WTC11 (cell line): Measurements from ENCODE around the gene ATG16L1. TPM values are rescaled to one million over a fixed set of nuclear protein-coding genes. Genes with fewer than 3 reads are reported as not detected.

ENCODE experiments used
- ATAC-seq: fragments of 200-7000 bp; cut with Tn5 transposase; 2 replicates; pipeline ENCODE4 v1.10.0; 2021; ENCODE audit warnings: mild to moderate bottlenecking, moderate library complexity
- CTCF ChIA-PET: fragments of 300-600 bp; sonication (Branson Sonifier 250); formaldehyde crosslinking; loops from one replicate; lab custom pipeline; 2021; ENCODE audit warnings: antibody characterized with exemption; lab: Charles Lee
- POLR2A ChIA-PET: fragments of 350-600 bp; sonication (Branson Sonifier 250); formaldehyde crosslinking; loops from one replicate; lab custom pipeline; 2021; ENCODE audit warnings: antibody characterized with exemption; lab: Charles Lee
- DNase-seq: peaks from one replicate; pipeline ENCODE4 v3.0.0; 2021; ENCODE audit warnings: low spot score
- H3K27ac Mint-ChIP-seq: 2 replicates; pipeline ENCODE4 v1.8.0; 2021; ENCODE audit warnings: mixed read lengths
- H3K27me3 Mint-ChIP-seq: 2 replicates; pipeline ENCODE4 v1.8.0; 2021; ENCODE audit warnings: low read depth, mild to moderate bottlenecking, moderate library complexity, mixed read lengths
- H3K36me3 Mint-ChIP-seq: 2 replicates; pipeline ENCODE4 v1.8.0; 2021; ENCODE audit warnings: mixed read lengths
- H3K4me1 Mint-ChIP-seq: 2 replicates; pipeline ENCODE4 v1.8.0; 2022; ENCODE audit warnings: mixed read lengths
- H3K4me3 Mint-ChIP-seq: 2 replicates; pipeline ENCODE4 v1.8.0; 2021; ENCODE audit warnings: mild to moderate bottlenecking, moderate library complexity, mixed read lengths
- H3K9me3 Mint-ChIP-seq: 2 replicates; pipeline ENCODE4 v1.8.0; 2021; ENCODE audit warnings: mixed read lengths
- CBFB ChIP-seq: sonication (generic); formaldehyde crosslinking; IDR thresholded peaks from 2 replicates; pipeline ENCODE4 v1.8.1; 2022; ENCODE audit warnings: mild to moderate bottlenecking, low read depth, missing genetic modification reagents
- CDX4 ChIP-seq: fragments of 250-450 bp; sonication (Bioruptor Pico); IDR thresholded peaks from 2 replicates; pipeline ENCODE4 v1.9.0; 2021; ENCODE audit warnings: moderate library complexity, mild to moderate bottlenecking, inconsistent platforms, borderline replicate concordance
- CTCF ChIP-seq: fragments of 200-600 bp; IDR thresholded peaks from 2 replicates; pipeline ENCODE4 v1.8.0; 2022; ENCODE audit warnings: antibody characterized with exemption
- EMX1 ChIP-seq: fragments of 250-450 bp; sonication (Bioruptor Pico); IDR thresholded peaks from 2 replicates; pipeline ENCODE4 v1.8.0; 2021; ENCODE audit warnings: mild to moderate bottlenecking
- ERG ChIP-seq: fragments of 250-450 bp; sonication (Bioruptor Pico); IDR thresholded peaks from 2 replicates; pipeline ENCODE4 v1.8.0; 2021; ENCODE audit warnings: mild to moderate bottlenecking
- ETV6 ChIP-seq: sonication (generic); formaldehyde crosslinking; IDR thresholded peaks from 2 replicates; pipeline ENCODE4 v1.8.1; 2022; ENCODE audit warnings: mild to moderate bottlenecking, missing genetic modification reagents
- FOXJ3 ChIP-seq: sonication (generic); formaldehyde crosslinking; IDR thresholded peaks from 2 replicates; pipeline ENCODE4 v1.9.0; 2021; ENCODE audit warnings: missing genetic modification reagents, mild to moderate bottlenecking, borderline replicate concordance
- KAT7 ChIP-seq: sonication (generic); formaldehyde crosslinking; IDR thresholded peaks from 2 replicates; pipeline ENCODE4 v1.8.1; 2023; ENCODE audit warnings: missing genetic modification reagents, mild to moderate bottlenecking, borderline replicate concordance
- NR1H2 ChIP-seq: sonication (generic); formaldehyde crosslinking; IDR thresholded peaks from 2 replicates; pipeline ENCODE4 v1.9.0; 2021; ENCODE audit warnings: mild to moderate bottlenecking, moderate library complexity, missing genetic modification reagents
- RORB ChIP-seq: fragments of 250-450 bp; sonication (Bioruptor Pico); IDR thresholded peaks from 2 replicates; pipeline ENCODE4 v1.9.0; 2021; ENCODE audit warnings: mild to moderate bottlenecking
- SOX15 ChIP-seq: fragments of 250-450 bp; sonication (Bioruptor Pico); IDR thresholded peaks from 2 replicates; pipeline ENCODE4 v1.9.0; 2021; ENCODE audit warnings: mild to moderate bottlenecking
- STAT6 ChIP-seq: sonication (generic); formaldehyde crosslinking; conservative IDR thresholded peaks from 2 replicates; pipeline ENCODE4 v1.8.1; 2023; ENCODE audit warnings: mild to moderate bottlenecking, low read depth, missing genetic modification reagents, moderate library complexity
- TCF7 ChIP-seq: sonication (generic); formaldehyde crosslinking; IDR thresholded peaks from 2 replicates; pipeline ENCODE4 v1.8.0; 2022; ENCODE audit warnings: mild to moderate bottlenecking, low read depth, missing genetic modification reagents, moderate library complexity
- TP53 ChIP-seq: sonication (generic); formaldehyde crosslinking; IDR thresholded peaks from 2 replicates; pipeline ENCODE4 v1.8.1; 2023; ENCODE audit warnings: mild to moderate bottlenecking, missing genetic modification reagents
- USF2 ChIP-seq: sonication (generic); formaldehyde crosslinking; IDR thresholded peaks from 2 replicates; pipeline ENCODE4 v1.8.1; 2023; ENCODE audit warnings: mild to moderate bottlenecking, missing genetic modification reagents, moderate library complexity
- ZBTB21 ChIP-seq: sonication (generic); formaldehyde crosslinking; IDR thresholded peaks from 2 replicates; pipeline ENCODE4 v1.8.1; 2023; ENCODE audit warnings: mild to moderate bottlenecking, missing genetic modification reagents, borderline replicate concordance
- ZNF138 ChIP-seq: sonication (generic); formaldehyde crosslinking; conservative IDR thresholded peaks from 2 replicates; pipeline ENCODE4 v1.8.1; 2022; ENCODE audit warnings: mild to moderate bottlenecking, moderate library complexity, missing genetic modification reagents
- ZNF263 ChIP-seq: sonication (generic); formaldehyde crosslinking; IDR thresholded peaks from 2 replicates; pipeline ENCODE4 v1.8.1; 2022; ENCODE audit warnings: low read depth, mild to moderate bottlenecking, moderate library complexity, missing genetic modification reagents
- ZNF281 ChIP-seq: sonication (generic); formaldehyde crosslinking; IDR thresholded peaks from 2 replicates; pipeline ENCODE4 v1.8.0; 2023; ENCODE audit warnings: mild to moderate bottlenecking, missing genetic modification reagents
- ZNF416 ChIP-seq: fragments of 250-450 bp; sonication (Bioruptor Pico); IDR thresholded peaks from 2 replicates; pipeline ENCODE4 v1.9.0; 2021; ENCODE audit warnings: mild to moderate bottlenecking, inconsistent platforms
- total RNA-seq: library from RNA; stranded (reverse); gene quantifications from 3 replicates; pipeline ENCODE4 v1.2.3, GENCODE V29; 2021
- TF ChIP-seq, protein P1 (sequence below): sonication (generic); formaldehyde crosslinking; conservative IDR thresholded peaks from 2 replicates; pipeline ENCODE4 v1.8.1; 2022; ENCODE audit warnings: mild to moderate bottlenecking, missing genetic modification reagents

ATG16L1 gene
- total RNA-seq, 1 experiment from 2014 or later: 31.8 TPM

GRCh38 chr2:233245406-233245805 is 6.1 kb upstream of the ATG16L1 start (continued):
- TF ChIP-seq ZNF416 (CRISPR knock-in tag) (no peak), ZBTB21 (no peak), ZNF281 (CRISPR knock-in tag) (no peak)

GRCh38 chr2:233247116-233247515 is 4.4 kb upstream of the ATG16L1 start:
- ATAC-seq (no peak), DNase-seq (no peak)
- peaks cover 19% of the 10 kb centered on the region for H3K9me3 Mint-ChIP-seq
- no peaks in the 10 kb centered on the region for H3K4me1 Mint-ChIP-seq
- H3K4me3 Mint-ChIP-seq: no peak overlapping the region
- CTCF ChIA-PET: no interaction called here
- POLR2A ChIA-PET: no interaction called here
- no peak overlapping the region for H3K27ac Mint-ChIP-seq
- peaks cover 2% of the 10 kb centered on the region; the same call in 1 of the 2 replicates for H3K27me3 Mint-ChIP-seq
- peaks cover 19% of the 10 kb centered on the region for H3K36me3 Mint-ChIP-seq
- no peak for TF ChIP-seq CBFB (CRISPR knock-in tag)
- no peak for TF ChIP-seq ETV6 (CRISPR knock-in tag)
- no peak for TF ChIP-seq USF2 (CRISPR knock-in tag)
- no peak for TF ChIP-seq TP53
- TF ChIP-seq RORB: no peak
- no peak for TF ChIP-seq STAT6 (CRISPR knock-in tag)
- TF ChIP-seq EMX1: no peak
- no peak for TF ChIP-seq ERG (CRISPR knock-in tag)
- TF ChIP-seq CDX4: no peak
- no peak for TF ChIP-seq CTCF
- no peak for TF ChIP-seq KAT7 (CRISPR knock-in tag)
- TF ChIP-seq NR1H2: no peak
- TF ChIP-seq ZNF138: no peak
- TF ChIP-seq, protein P1, sequence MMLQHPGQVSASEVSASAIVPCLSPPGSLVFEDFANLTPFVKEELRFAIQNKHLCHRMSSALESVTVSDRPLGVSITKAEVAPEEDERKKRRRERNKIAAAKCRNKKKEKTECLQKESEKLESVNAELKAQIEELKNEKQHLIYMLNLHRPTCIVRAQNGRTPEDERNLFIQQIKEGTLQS (CRISPR knock-in tag): no peak
- TF ChIP-seq FOXJ3 (CRISPR knock-in tag): no peak
- no peak for TF ChIP-seq ZNF263 (CRISPR knock-in tag)
- no peak for TF ChIP-seq TCF7 (CRISPR knock-in tag)
- no peak for TF ChIP-seq SOX15 (CRISPR knock-in tag)
